Measurements from ENCODE around the gene NRG2. TPM values are rescaled to one million over a fixed set of nuclear protein-coding genes. Genes with fewer than 3 reads are reported as not detected.

Gene NRG2
- total and polyA plus RNA-seq, 2 of the 4 experiments (the other 2 are of a cell fraction): 0.18 TPM; not detected in 1

GRCh38 chr5:139960723-139961383 is 82.2 kb downstream of the NRG2 start:
- no peak overlapping the region for H3K4me3 ChIP-seq (ENCODE audit: insufficient read depth, low read depth, low read length)
- peaks cover 43% of the 10 kb centered on the region for H3K27me3 ChIP-seq (ENCODE audit: control insufficient read depth, insufficient read depth, low read length)
- no peaks in the 10 kb centered on the region for H3K79me1 ChIP-seq (ENCODE audit: low read depth in 1 of 2, low read length in 2 of 2)
- no peak overlapping the region for H3K23ac ChIP-seq (ENCODE audit: low read depth, low read length)
- H3K36me3 ChIP-seq (ENCODE audit: control insufficient read depth, insufficient read depth, low read length): no peaks in the 10 kb centered on the region
- DNase-seq (no peak), ATAC-seq (ENCODE audit: low read depth) (no peak)
- H3K27ac ChIP-seq (ENCODE audit: insufficient read depth, low read length): no peak overlapping the region
- H4K91ac ChIP-seq (ENCODE audit: insufficient read depth, low read depth, low read length): no peak overlapping the region
- CTCF ChIA-PET: no interaction called here
- H3K4me1 ChIP-seq (ENCODE audit: control insufficient read depth, insufficient read depth, low read length): no peaks in the 10 kb centered on the region
- no peak overlapping the region for H4K5ac ChIP-seq (ENCODE audit: low read depth, low read length)
- H3K18ac ChIP-seq (ENCODE audit: low read depth, low read length): no peak overlapping the region
- no peak overlapping the region for H2BK15ac ChIP-seq (ENCODE audit: low read depth, low read length)
- no peaks in the 10 kb centered on the region for H4K20me1 ChIP-seq (ENCODE audit: insufficient read depth, low read length)
- no peak overlapping the region for H3K9ac ChIP-seq (ENCODE audit: low read depth, low read length)
- TF ChIP-seq RFX5 (IDR thresholded peaks at IDR 0.05; ENCODE audit: low read depth, low read length) (no peak), POLR2A (IDR thresholded peaks at IDR 0.05; ENCODE audit: low read depth, low read length) (no peak), MAFK (IDR thresholded peaks at IDR 0.05; ENCODE audit: low read depth, low read length) (no peak), SMC3 (IDR thresholded peaks at IDR 0.05; ENCODE audit: low read depth, low read length) (no peak), BHLHE40 (IDR thresholded peaks at IDR 0.05; ENCODE audit: low read depth, low read length) (no peak), RCOR1 (IDR thresholded peaks at IDR 0.05; ENCODE audit: insufficient replicate concordance, low read length) (no peak), MAZ (IDR thresholded peaks at IDR 0.05; ENCODE audit: borderline replicate concordance, low read depth, low read length) (no peak), CEBPB (IDR thresholded peaks at IDR 0.05; ENCODE audit: low read depth, low read length) (no peak), CHD1 (IDR thresholded peaks at IDR 0.05; ENCODE audit: low read depth, low read length) (no peak), RAD21 (IDR thresholded peaks at IDR 0.05; ENCODE audit: low read length) (no peak), USF2 (IDR thresholded peaks at IDR 0.05; ENCODE audit: low read depth, low read length) (no peak), MXI1 (IDR thresholded peaks at IDR 0.05; ENCODE audit: borderline replicate concordance, low read depth, low read length) (no peak), NFE2L2 (IDR thresholded peaks at IDR 0.05; ENCODE audit: low read depth, low read length) (no peak), FOS (IDR thresholded peaks at IDR 0.05; ENCODE audit: low read depth, low read length) (no peak)
- TF ChIP-seq, protein P1, sequence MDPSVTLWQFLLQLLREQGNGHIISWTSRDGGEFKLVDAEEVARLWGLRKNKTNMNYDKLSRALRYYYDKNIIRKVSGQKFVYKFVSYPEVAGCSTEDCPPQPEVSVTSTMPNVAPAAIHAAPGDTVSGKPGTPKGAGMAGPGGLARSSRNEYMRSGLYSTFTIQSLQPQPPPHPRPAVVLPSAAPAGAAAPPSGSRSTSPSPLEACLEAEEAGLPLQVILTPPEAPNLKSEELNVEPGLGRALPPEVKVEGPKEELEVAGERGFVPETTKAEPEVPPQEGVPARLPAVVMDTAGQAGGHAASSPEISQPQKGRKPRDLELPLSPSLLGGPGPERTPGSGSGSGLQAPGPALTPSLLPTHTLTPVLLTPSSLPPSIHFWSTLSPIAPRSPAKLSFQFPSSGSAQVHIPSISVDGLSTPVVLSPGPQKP (IDR thresholded peaks at IDR 0.05; ENCODE audit: borderline replicate concordance, low read depth, low read length): no peak
- TF ChIP-seq, protein P2, sequence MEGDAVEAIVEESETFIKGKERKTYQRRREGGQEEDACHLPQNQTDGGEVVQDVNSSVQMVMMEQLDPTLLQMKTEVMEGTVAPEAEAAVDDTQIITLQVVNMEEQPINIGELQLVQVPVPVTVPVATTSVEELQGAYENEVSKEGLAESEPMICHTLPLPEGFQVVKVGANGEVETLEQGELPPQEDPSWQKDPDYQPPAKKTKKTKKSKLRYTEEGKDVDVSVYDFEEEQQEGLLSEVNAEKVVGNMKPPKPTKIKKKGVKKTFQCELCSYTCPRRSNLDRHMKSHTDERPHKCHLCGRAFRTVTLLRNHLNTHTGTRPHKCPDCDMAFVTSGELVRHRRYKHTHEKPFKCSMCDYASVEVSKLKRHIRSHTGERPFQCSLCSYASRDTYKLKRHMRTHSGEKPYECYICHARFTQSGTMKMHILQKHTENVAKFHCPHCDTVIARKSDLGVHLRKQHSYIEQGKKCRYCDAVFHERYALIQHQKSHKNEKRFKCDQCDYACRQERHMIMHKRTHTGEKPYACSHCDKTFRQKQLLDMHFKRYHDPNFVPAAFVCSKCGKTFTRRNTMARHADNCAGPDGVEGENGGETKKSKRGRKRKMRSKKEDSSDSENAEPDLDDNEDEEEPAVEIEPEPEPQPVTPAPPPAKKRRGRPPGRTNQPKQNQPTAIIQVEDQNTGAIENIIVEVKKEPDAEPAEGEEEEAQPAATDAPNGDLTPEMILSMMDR (conservative IDR thresholded peaks at IDR 0.05; ENCODE audit: low read depth, low read length): no peak
- H4K8ac ChIP-seq (ENCODE audit: low read depth in 2 of 2, low read length in 2 of 2): no peak overlapping the region
- no peak overlapping the region for H3K4me2 ChIP-seq (ENCODE audit: low read depth, low read length)
- H2AFZ ChIP-seq (replicated peaks; ENCODE audit: low read length, poor library complexity): no peak overlapping the region
- intact Hi-C loops (cut with micrococcal nuclease): no loop called here
- H2BK5ac ChIP-seq (ENCODE audit: low read depth, low read length, poor library complexity, severe bottlenecking): no peak overlapping the region
- H2AK5ac ChIP-seq (ENCODE audit: low read depth, low read length): no peak overlapping the region
- dilution Hi-C loops (cut with HindIII; ENCODE audit: low sequenced_read_pairs, unreplicated experiment): no loop called here
- no peak overlapping the region for H2BK120ac ChIP-seq (ENCODE audit: low read depth, low read length)
- WGBS, 2 experiments (ENCODE audit: extremely low coverage in 2 of 2, insufficient read length in 1 of 2): no CpG with 5 or more reads among the region's 9 CpGs
- in situ Hi-C loops (cut with MboI; ENCODE audit: low sequenced_read_pairs): no loop called here
- no peaks in the 10 kb centered on the region for H3K9me3 ChIP-seq (ENCODE audit: control insufficient read depth, insufficient read depth, low read length)
- BruUV-seq (replicated peaks): no TSS peak
- POLR2A ChIA-PET (ENCODE audit: unreplicated experiment): no interaction called here
- no peak overlapping the region for H2AK9ac ChIP-seq (replicated peaks; ENCODE audit: low read depth, low read length, poor library complexity)
- no peak overlapping the region for H3K14ac ChIP-seq (replicated peaks; ENCODE audit: low read depth, low read length)
- H3K4ac ChIP-seq (ENCODE audit: low read depth, low read length): no peak overlapping the region
- no peak overlapping the region for H2BK20ac ChIP-seq (ENCODE audit: low read depth, low read length)
- no peak overlapping the region for H3K56ac ChIP-seq (ENCODE audit: extremely low read depth, insufficient read depth, low read length)
- no peaks in the 10 kb centered on the region for H3K9me1 ChIP-seq (ENCODE audit: insufficient read depth, low read length)

Data from IMR-90 (cell line).